HL-60 (cell line): Measurements from ENCODE around the gene MPPED1.

Experiments used
- DNase-seq, 2 experiments: peaks; one replicate each; pipeline ENCODE4 v3.0.0-alpha.2; 2010 to 2020; ENCODE audit warnings: low read depth in 1 of 2, low spot score in 1 of 2
- H3K27ac ChIP-seq: fragments of 250-450 bp; sonication (Bioruptor Pico); replicated peaks from 2 replicates; pipeline ENCODE4 v1.5.1; 2020; ENCODE audit warnings: mild to moderate bottlenecking, moderate library complexity
- H3K27me3 ChIP-seq: fragments of 250-450 bp; sonication (Bioruptor Pico); 2 replicates; pipeline ENCODE4 v1.5.1; 2021; ENCODE audit warnings: mild to moderate bottlenecking, moderate library complexity; ENCODE audit not compliant: insufficient read depth, poor library complexity, severe bottlenecking
- H3K4me3 ChIP-seq: replicated peaks from 2 replicates; pipeline ENCODE4 v1.5.1; 2011; ENCODE audit warnings: mild to moderate bottlenecking, control low read depth, low read length; ENCODE audit not compliant: insufficient read depth
- CTCF ChIP-seq: IDR thresholded peaks from one replicate; pipeline ENCODE4 v1.5.1; 2011; ENCODE audit warnings: low read length, control low read depth, inconsistent platforms; ENCODE audit not compliant: insufficient read depth
- GABPA ChIP-seq: IDR thresholded peaks from 2 replicates; pipeline ENCODE4 v1.6.1; 2012; ENCODE audit warnings: low read depth
- POLR2AphosphoS5 ChIP-seq: IDR thresholded peaks from 2 replicates; pipeline ENCODE4 v1.6.1; 2012; ENCODE audit warnings: low read depth
- SPI1 ChIP-seq: IDR thresholded peaks from 2 replicates; pipeline ENCODE4 v1.6.1; 2012; ENCODE audit warnings: low read depth, mild to moderate bottlenecking, borderline replicate concordance
- TF ChIP-seq, protein P1 (sequence below): IDR thresholded peaks from 2 replicates; pipeline ENCODE4 v1.6.1; 2012; ENCODE audit warnings: low read depth; ENCODE audit not compliant: insufficient replicate concordance

The MPPED1 gene

DNA sequence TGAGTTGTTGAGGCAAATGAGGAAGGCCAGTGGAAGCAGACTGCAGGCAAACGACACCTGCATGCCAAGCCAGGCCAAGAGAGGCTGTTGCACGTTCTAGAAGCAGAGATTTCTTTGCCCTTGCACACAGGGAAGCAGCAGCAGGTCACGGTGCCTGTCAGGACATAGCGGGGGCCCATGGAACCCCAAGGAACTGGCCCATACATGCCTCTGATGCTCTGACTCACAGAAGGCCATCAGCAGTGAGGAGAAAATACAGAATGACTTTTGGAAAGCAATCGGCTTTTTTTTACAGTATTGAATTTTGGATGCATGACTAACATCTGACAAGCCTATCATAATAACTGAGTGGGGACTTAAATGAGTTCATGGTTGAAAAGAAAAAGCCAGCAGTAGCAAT lies 123.9 kb downstream of the MPPED1 start:
- no peaks in the 10 kb centered on the region for H3K27me3 ChIP-seq
- H3K27ac ChIP-seq: no peak overlapping the region
- no peak overlapping the region for H3K4me3 ChIP-seq
- TF ChIP-seq, protein P1, sequence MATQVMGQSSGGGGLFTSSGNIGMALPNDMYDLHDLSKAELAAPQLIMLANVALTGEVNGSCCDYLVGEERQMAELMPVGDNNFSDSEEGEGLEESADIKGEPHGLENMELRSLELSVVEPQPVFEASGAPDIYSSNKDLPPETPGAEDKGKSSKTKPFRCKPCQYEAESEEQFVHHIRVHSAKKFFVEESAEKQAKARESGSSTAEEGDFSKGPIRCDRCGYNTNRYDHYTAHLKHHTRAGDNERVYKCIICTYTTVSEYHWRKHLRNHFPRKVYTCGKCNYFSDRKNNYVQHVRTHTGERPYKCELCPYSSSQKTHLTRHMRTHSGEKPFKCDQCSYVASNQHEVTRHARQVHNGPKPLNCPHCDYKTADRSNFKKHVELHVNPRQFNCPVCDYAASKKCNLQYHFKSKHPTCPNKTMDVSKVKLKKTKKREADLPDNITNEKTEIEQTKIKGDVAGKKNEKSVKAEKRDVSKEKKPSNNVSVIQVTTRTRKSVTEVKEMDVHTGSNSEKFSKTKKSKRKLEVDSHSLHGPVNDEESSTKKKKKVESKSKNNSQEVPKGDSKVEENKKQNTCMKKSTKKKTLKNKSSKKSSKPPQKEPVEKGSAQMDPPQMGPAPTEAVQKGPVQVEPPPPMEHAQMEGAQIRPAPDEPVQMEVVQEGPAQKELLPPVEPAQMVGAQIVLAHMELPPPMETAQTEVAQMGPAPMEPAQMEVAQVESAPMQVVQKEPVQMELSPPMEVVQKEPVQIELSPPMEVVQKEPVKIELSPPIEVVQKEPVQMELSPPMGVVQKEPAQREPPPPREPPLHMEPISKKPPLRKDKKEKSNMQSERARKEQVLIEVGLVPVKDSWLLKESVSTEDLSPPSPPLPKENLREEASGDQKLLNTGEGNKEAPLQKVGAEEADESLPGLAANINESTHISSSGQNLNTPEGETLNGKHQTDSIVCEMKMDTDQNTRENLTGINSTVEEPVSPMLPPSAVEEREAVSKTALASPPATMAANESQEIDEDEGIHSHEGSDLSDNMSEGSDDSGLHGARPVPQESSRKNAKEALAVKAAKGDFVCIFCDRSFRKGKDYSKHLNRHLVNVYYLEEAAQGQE: no peak
- DNase-seq: no peak

DNA sequence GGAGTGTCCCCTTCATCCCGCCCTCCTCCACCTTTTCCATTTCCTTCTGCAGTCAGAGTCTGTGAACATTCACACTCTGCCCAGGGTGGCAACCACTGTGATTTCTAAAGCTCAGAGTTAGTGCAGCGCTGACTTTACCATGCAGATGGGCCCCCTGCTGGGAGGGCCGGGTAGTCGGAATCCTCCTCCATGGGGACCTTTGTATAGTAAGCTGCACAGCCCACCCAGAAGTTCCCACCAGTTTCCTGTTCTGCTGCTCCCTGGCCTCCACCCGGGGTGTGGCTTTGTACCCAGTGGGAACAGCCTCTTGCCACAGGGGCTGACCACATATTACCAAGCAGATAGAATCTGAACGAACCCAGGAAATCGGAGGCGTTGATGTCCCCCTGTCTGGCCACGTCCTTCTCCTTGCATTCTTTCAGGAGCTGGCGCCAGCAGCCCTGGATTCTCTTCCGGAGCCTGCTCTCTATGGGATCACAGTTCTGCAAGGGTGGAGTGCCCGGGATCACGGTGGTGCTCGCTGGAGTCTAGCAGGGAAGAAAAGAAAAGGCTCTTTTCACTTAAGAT lies 125.3 kb downstream of the MPPED1 start:
- DNase-seq: peak in 1 of 2 experiments; percentile 30
- H3K27ac ChIP-seq: no peak overlapping the region
- H3K27me3 ChIP-seq: no peaks in the 10 kb centered on the region
- TF ChIP-seq, protein P1: no peak
- TF ChIP-seq CTCF: peak; percentile 34
- no peak for TF ChIP-seq GABPA
- TF ChIP-seq POLR2AphosphoS5: no peak
- H3K4me3 ChIP-seq: no peak overlapping the region

GRCh38 chr22:43539572-43540528 lies 128.0 kb downstream of the MPPED1 start:
- H3K27me3 ChIP-seq: no peaks in the 10 kb centered on the region
- TF ChIP-seq POLR2AphosphoS5 (no peak), GABPA (no peak), CTCF (no peak), SPI1 (no peak)
- TF ChIP-seq, protein P1: no peak
- DNase-seq: no peak
- no peak overlapping the region for H3K4me3 ChIP-seq
- H3K27ac ChIP-seq: no peak overlapping the region
